Hematopoietic multipotent progenitor cell treated with erythropoietin and hydrocortisone succinate and interleukin-3 and kit ligand, for 8 days (in vitro differentiated cells): ENCODE results near the gene C2orf92.
"Not testable (repeated sequence)": the region's sequence is repeated elsewhere in the genome, so short reads cannot be mapped to it uniquely, and the experiment has no call there.

ENCODE experiments used
- DNase-seq: peaks from one replicate; pipeline ENCODE4 v3.0.0-alpha.2; 2015

C2orf92 gene

GRCh38 chr2:97669448-97669847 lies at the start of gene C2orf92:
C2orf92 (plus strand) TSS chr2:97669713; CDS start chr2:97669789, 76 bp downstream.
- no peak for DNase-seq

DNA sequence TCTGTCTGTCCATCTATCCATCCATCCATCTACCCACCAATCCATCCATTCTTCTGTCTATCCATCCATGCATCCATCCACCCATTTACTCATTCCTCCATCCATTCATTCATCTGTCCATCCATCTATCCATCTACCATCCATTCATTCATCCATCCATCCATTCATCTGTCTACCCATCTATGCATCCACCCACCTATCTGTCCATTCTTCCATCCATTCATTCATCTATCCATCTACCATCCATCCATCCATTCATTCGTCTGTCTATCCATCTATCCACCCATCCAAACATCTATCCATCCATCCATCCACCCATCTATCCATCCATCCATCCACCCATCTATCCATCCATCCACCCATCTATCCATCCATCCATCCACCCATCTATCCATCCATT lies 49.0 kb upstream of the C2orf92 start:
- not testable (repeated sequence) for DNase-seq

DNA sequence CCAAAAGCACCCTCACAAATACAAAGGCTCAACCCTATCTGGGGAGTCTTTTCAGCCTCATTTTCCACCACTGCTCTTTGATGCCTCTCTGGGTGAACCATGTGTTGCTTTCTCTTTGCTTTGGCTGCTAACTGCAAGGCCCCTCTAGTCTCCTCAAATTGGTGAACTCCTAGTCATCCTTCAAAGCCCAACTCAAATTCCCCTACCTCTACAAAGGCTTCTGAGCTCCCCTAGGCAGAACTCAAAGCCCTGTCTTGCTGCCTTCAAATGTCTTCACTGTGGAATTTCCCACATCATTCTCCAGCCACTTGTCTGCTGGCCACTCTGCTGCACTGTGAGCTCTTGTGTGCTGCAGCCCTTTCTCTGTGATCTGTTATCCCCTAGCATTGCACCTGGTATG lies 46.5 kb upstream of the C2orf92 start:
- DNase-seq: not testable (repeated sequence)

- not testable (repeated sequence) for DNase-seq
Measured at GRCh38 chr2:97625354-97626048, 44.0 kb upstream of the C2orf92 start.

GRCh38 chr2:97626049-97626430 lies 43.5 kb upstream of the C2orf92 start:
- DNase-seq: not testable (repeated sequence)

DNA sequence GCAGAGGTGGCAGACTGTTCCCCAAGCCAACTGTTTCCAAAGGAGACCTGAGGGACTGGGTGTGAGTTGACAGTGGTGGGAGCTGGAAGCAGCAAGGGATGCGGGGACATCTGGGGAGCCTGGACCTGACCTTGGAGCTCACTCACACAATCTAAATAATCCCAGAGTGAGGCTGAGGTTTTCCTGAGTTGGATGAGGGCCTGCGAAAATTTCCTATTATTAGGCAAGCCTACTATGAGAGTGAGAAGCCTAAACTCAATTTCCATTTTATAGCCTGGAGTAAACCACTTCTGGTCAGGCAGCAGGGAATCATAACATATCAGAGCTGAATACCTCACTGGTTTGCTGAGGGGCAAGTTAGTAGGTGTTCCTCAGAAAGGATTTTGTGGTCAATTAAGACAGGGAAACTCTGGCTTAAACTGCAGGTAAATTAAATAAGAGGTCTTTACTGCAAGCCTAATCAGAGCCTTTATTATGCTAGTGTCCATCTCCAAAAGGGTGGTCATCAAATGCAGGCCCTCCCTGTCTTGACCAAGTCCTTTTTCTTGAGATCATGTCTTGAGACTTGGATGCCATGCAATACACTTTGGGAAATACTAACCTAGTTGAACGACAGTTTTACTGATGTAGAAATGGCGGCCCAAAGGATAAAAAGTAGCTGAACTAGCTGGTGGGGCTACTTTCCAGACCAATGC lies 25.3 kb upstream of the C2orf92 start:
- no peak for DNase-seq

DNA sequence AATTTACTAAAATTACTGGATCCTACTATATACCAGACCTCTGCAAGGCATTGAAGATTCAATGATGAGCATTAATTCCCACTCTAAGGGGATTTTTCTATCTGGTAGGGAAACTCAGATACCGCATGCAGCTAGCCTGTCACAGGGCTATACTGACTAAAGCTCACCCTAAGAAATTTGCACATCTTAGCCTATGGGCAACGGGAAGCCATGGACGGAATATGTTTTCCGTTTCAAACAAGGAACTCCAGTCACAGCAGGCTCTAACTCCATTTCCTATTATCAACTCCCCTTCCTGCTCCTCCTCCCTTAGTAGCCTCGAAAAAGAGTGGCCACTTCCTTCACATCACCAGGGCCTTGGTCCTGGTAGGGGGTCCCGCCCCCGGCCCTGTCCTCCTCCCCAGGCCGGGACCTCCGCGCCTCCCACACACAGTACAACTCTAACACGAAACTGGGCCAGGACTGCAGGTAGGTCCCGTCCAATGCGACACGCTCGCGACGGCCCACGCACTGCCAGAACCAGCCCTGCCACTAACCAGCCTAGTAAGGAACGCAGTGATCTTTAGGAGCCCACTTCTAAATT lies 24.3 kb upstream of the C2orf92 start:
- DNase-seq: peak; percentile 53

DNA sequence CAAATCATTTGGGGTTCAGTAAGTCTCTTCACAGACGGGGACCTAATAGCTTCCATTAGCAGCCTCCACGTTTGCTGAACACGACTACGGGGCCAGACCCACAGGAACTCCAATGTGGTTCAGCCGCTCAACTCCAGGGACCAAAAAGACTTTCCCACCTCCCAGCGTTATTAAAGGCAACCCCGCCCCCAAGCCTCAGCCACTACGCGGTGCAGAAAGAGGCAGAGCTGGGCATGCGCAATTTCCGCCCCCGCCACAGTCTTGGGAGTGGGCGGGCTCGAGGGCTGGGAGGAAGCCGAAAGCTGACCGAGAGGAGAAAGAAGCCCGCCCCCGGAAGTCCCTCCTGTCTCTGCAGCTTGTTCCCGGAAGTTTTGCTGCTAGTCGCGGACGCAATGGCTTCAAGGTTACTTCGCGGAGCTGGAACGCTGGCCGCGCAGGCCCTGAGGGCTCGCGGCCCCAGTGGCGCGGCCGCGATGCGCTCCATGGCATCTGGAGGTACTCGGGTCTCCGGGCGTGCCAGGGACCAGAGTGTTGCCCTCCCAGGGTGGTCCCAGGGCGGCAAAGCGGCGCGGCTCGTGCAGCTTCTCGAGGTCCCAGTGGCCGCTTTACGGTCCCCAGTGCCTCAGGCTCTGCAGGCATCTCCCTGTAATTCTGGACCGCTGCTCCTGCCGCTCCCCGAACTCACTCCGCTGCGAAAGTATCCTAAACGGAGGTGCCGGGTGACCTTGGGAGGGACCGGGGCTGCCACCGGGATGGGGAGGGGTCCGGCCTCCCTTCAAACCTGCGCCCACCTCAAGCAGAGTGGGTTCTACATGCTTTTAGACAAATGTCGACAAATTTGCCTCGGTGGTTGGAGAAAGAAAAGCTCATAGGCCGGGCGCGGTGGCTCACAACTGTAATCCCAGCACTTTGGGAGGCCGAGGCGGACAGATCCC lies 23.6 kb upstream of the C2orf92 start, which contains the start of gene COX5B:
Gene COX5B (plus strand): TSS at position 368 of the 935 bp plus-strand sequence. CDS start 25 bp downstream, at position 393.
- peak; percentile 99 for DNase-seq

DNA sequence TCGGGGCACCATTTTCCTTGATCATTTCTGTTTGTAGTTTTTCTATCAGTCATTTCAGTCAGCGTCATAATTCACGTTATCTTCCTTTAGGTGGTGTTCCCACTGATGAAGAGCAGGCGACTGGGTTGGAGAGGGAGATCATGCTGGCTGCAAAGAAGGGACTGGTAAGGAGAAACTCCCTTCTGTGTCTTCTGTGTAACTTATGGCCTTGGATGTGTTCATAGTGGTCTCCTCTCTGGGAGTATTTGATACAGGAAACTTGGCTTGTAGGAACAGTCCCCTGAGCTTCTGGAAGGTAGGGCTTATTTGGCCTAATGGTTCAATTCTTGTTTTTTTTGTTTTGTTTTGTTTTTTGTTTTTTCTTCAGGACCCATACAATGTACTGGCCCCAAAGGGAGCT lies 22.5 kb upstream of the C2orf92 start:
- no peak for DNase-seq

DNA sequence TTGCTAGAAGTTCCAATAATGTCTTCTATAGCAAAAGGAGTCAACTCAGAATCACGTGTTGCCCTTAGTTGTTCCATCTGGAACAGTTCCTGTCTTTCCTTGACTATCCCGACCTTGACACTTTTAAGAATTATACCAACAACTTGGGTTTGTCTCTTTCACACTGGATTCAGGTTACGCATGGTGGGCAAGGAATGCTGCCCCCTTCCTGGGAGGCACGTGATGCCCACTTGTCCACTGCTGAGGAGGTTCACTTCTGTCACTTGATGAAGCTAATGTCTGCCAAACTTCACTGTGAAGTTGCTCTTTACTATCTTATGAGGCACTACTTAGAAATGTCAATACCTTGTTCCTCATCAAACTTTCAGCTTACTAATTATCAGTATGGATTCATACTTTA lies 18.4 kb upstream of the C2orf92 start:
- DNase-seq: no peak

- DNase-seq: no peak
Measured at GRCh38 chr2:97653473-97653872, 16.0 kb upstream of the C2orf92 start.

DNA sequence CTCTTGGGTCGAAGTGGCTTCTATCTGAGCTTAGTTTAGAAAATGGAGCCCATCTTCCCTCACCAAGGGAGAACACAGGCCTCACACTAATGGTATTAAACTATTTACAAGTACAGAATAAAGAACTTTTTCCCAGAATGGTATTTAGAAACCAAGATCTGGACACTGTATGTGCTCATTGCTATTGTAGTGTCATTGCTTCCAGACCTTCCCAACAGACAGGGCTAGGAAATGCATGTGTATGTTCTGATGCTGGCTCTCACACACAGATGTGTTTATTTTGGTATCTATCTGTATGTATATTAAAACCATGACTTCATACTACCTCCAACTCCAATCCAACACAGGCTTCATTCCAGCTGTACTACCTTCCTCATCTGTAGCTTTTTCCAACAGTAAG lies 15.6 kb upstream of the C2orf92 start:
- no peak for DNase-seq

- no peak for DNase-seq
Measured at GRCh38 chr2:97654309-97654708, 15.2 kb upstream of the C2orf92 start.

DNA sequence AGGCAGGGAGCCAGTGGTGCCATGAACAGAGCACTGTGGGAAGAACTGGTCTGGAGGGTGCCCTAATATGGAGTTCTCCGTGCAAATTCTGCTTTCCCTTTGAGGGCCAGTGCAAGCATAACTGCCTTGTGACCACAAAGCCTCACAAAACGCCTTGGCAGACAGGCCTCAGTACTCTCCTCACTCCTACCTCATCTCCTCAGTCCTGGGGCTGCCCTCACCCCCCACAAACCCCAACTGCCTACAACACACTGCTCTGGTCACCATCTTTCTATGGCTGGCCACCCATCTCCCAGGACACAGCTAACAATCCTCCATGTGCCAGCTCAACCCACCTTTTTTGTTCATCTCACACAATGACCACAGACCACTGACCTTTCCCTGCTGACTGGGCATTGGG lies 14.7 kb upstream of the C2orf92 start:
- DNase-seq: no peak

DNA sequence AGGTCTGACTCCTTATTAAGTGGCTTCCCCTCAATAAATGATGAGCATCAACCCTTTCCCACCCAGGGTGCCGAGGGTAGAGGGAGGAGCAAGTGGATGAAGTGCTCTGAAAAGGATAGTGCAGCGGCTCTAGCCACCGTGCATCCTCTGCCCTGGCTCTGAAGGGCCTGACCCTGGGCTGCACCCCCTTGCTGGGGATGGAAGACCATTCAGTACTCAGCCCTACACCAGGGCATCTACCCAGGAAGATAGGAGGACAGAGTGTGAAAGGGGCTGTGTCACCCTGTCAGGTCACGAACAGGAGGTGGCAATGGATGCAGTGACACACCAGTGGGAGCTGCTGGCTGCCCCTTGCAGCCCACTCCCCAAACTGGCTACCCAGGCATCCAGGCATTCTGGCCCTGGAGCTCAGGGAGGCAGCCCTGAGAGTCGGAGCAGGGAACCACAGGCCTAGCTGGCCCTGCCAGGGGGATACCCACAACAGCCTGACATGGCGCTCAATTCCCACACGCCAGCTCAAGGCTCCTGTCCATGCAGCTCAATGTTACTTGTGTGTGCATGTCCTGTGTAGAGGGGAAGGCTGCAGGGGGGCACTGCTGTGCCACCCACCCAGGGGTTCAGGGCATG lies 13.3 kb upstream of the C2orf92 start:
- no peak for DNase-seq

- no peak for DNase-seq
Measured at GRCh38 chr2:97656905-97657587, 12.5 kb upstream of the C2orf92 start.

- no peak for DNase-seq
Measured at GRCh38 chr2:97657986-97658690, 11.4 kb upstream of the C2orf92 start.

DNA sequence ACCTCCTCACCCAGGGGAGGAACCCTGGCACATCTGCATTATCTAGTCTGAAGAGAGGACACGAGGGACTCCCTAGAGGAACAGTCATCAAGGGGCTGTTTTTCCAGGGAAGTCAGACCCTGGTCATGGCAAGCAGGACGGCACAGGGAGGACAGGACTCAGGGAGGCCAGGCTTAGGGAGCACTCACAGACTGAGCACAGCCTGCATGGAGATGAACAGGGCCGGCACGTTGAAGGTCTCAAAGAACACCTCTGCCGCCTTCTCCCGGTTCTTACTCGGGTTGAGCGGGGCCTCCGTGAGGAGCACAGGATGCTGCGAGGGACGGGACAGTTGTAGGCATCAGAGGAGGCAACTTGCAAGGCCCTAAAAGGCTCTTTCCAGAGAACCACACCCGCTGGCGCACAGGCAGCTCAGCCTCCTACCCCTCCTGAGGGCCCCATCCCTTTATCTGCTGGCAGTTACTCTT lies 10.8 kb upstream of the C2orf92 start:
- DNase-seq: no peak

GRCh38 chr2:97659256-97660043 lies 10.1 kb upstream of the C2orf92 start:
- DNase-seq: no peak
